ENCODE data around the gene LAD1.

Gene LAD1

GRCh38 chr1:201399018-201399351, at the start of gene LAD1:
TSS of gene LAD1 (minus strand) at chr1:201399324. CDS start at chr1:201399306, 18 bp downstream.
- CTCF ChIA-PET: no interaction called here
- DNase-seq (ENCODE audit: extremely low spot score): no peak
- TF ChIP-seq PKNOX1 (IDR thresholded peaks at IDR 0.05) (no peak), CTBP1 (IDR thresholded peaks at IDR 0.05; ENCODE audit: borderline replicate concordance) (no peak), SUZ12 (IDR thresholded peaks at IDR 0.05) (no peak), L3MBTL2 (conservative IDR thresholded peaks at IDR 0.05) (no peak), FOXM1 (IDR thresholded peaks at IDR 0.05; ENCODE audit: borderline replicate concordance) (no peak), ARNT (IDR thresholded peaks at IDR 0.05) (no peak), BHLHE40 (IDR thresholded peaks at IDR 0.05; ENCODE audit: borderline replicate concordance) (no peak), FOXK2 (IDR thresholded peaks at IDR 0.05) (no peak), SP1 (IDR thresholded peaks at IDR 0.05) (no peak)
- POLR2A ChIA-PET: no interaction called here

- TF ChIP-seq FOXA1 (IDR thresholded peaks at IDR 0.05): no peak
- no peak for TF ChIP-seq ARNT (IDR thresholded peaks at IDR 0.05)
- no peak for TF ChIP-seq FOXM1 (IDR thresholded peaks at IDR 0.05; ENCODE audit: borderline replicate concordance)
- no peak for TF ChIP-seq BHLHE40 (IDR thresholded peaks at IDR 0.05; ENCODE audit: borderline replicate concordance)
- TF ChIP-seq SUZ12 (IDR thresholded peaks at IDR 0.05): no peak
- POLR2A ChIA-PET: interaction anchor here (0.8 to 1.5 kb wide), 6 partner anchors 12 to 64 kb away, joined by 3 to 4 read pairs (median 4); partner anchors contain the start of gene PHLDA3
- DNase-seq (ENCODE audit: extremely low spot score): peak; percentile 85
- CTCF ChIA-PET: interaction anchor here (0.8 to 5.4 kb wide), 11 partner anchors 9 to 89 kb away, joined by 3 to 45 read pairs (median 9); partner anchors contain the start of gene PHLDA3
Measured at GRCh38 chr1:201447903-201448871, 49.1 kb upstream of the LAD1 start.

- POLR2A ChIA-PET: no interaction called here
- CTCF ChIA-PET: no interaction called here
- DNase-seq (ENCODE audit: extremely low spot score): no peak
- TF ChIP-seq FOXM1 (IDR thresholded peaks at IDR 0.05; ENCODE audit: borderline replicate concordance) (no peak), BHLHE40 (IDR thresholded peaks at IDR 0.05; ENCODE audit: borderline replicate concordance) (no peak), ARNT (IDR thresholded peaks at IDR 0.05) (no peak)
Measured at GRCh38 chr1:201445310-201445709, 46.2 kb upstream of the LAD1 start.

- ChIA-PET CTCF (interaction anchor here (1.2 kb wide), 1 partner anchor 8 kb away, joined by 5 read pairs; no protein-coding TSS in a partner anchor), POLR2A (no interaction called here)
- TF ChIP-seq PKNOX1 (IDR thresholded peaks at IDR 0.05): no peak
- TF ChIP-seq ZNF384 (IDR thresholded peaks at IDR 0.05): no peak
- no peak for TF ChIP-seq FOXA1 (IDR thresholded peaks at IDR 0.05)
- TF ChIP-seq NFRKB (IDR thresholded peaks at IDR 0.05): no peak
- no peak for TF ChIP-seq FOXM1 (IDR thresholded peaks at IDR 0.05; ENCODE audit: borderline replicate concordance)
- no peak for TF ChIP-seq BHLHE40 (IDR thresholded peaks at IDR 0.05; ENCODE audit: borderline replicate concordance)
- TF ChIP-seq SUZ12 (IDR thresholded peaks at IDR 0.05): no peak
- no peak for TF ChIP-seq L3MBTL2 (conservative IDR thresholded peaks at IDR 0.05)
- TF ChIP-seq ELF4 (IDR thresholded peaks at IDR 0.05): no peak
- no peak for TF ChIP-seq ARNT (IDR thresholded peaks at IDR 0.05)
- TF ChIP-seq TARDBP (IDR thresholded peaks at IDR 0.05): no peak
- TF ChIP-seq FOXK2 (IDR thresholded peaks at IDR 0.05): no peak
- no peak for DNase-seq (ENCODE audit: extremely low spot score)
Measured at GRCh38 chr1:201444792-201445191, 45.7 kb upstream of the LAD1 start.

GRCh38 chr1:201443747-201444146, 44.6 kb upstream of the LAD1 start:
- no peak for TF ChIP-seq BHLHE40 (IDR thresholded peaks at IDR 0.05; ENCODE audit: borderline replicate concordance)
- TF ChIP-seq FOXM1 (IDR thresholded peaks at IDR 0.05; ENCODE audit: borderline replicate concordance): no peak
- TF ChIP-seq FOXK2 (IDR thresholded peaks at IDR 0.05): no peak
- no peak for TF ChIP-seq HDGF (IDR thresholded peaks at IDR 0.05; ENCODE audit: borderline replicate concordance)
- no peak for TF ChIP-seq L3MBTL2 (conservative IDR thresholded peaks at IDR 0.05)
- no peak for TF ChIP-seq ELF4 (IDR thresholded peaks at IDR 0.05)
- TF ChIP-seq SUZ12 (IDR thresholded peaks at IDR 0.05): no peak
- TF ChIP-seq CTBP1 (IDR thresholded peaks at IDR 0.05; ENCODE audit: borderline replicate concordance): no peak
- no peak for TF ChIP-seq LEF1 (IDR thresholded peaks at IDR 0.05; ENCODE audit: borderline replicate concordance)
- TF ChIP-seq PKNOX1 (IDR thresholded peaks at IDR 0.05): no peak
- no peak for TF ChIP-seq SP1 (IDR thresholded peaks at IDR 0.05)
- no peak for TF ChIP-seq TARDBP (IDR thresholded peaks at IDR 0.05)
- TF ChIP-seq FOXA1 (IDR thresholded peaks at IDR 0.05): no peak
- ChIA-PET POLR2A (no interaction called here), CTCF (interaction anchor here (0.7 to 1.2 kb wide), 3 partner anchors 7 to 362 kb away, joined by 3 to 7 read pairs (median 5); no protein-coding TSS in a partner anchor)
- DNase-seq (ENCODE audit: extremely low spot score): no peak

- POLR2A ChIA-PET: no interaction called here
- TF ChIP-seq L3MBTL2 (conservative IDR thresholded peaks at IDR 0.05): no peak
- TF ChIP-seq HDGF (IDR thresholded peaks at IDR 0.05; ENCODE audit: borderline replicate concordance): no peak
- no peak for TF ChIP-seq PKNOX1 (IDR thresholded peaks at IDR 0.05)
- no peak for TF ChIP-seq FOXM1 (IDR thresholded peaks at IDR 0.05; ENCODE audit: borderline replicate concordance)
- no peak for TF ChIP-seq FOXA1 (IDR thresholded peaks at IDR 0.05)
- no peak for TF ChIP-seq ARNT (IDR thresholded peaks at IDR 0.05)
- no peak for TF ChIP-seq LEF1 (IDR thresholded peaks at IDR 0.05; ENCODE audit: borderline replicate concordance)
- no peak for TF ChIP-seq ZNF384 (IDR thresholded peaks at IDR 0.05)
- TF ChIP-seq SP1 (IDR thresholded peaks at IDR 0.05): no peak
- no peak for TF ChIP-seq ELF4 (IDR thresholded peaks at IDR 0.05)
- no peak for TF ChIP-seq NFRKB (IDR thresholded peaks at IDR 0.05)
- no peak for TF ChIP-seq FOXK2 (IDR thresholded peaks at IDR 0.05)
- CTCF ChIA-PET: interaction anchor here (0.5 to 2.1 kb wide), 6 partner anchors 7 to 532 kb away, joined by 3 to 39 read pairs (median 5); no protein-coding TSS in a partner anchor
- DNase-seq (ENCODE audit: extremely low spot score): no peak
Measured at GRCh38 chr1:201436969-201437368, 37.8 kb upstream of the LAD1 start.

All from HEK293T (cell line).